ENCODE results near the gene STIL.

GRCh38 chr1:47243910-47244309 is 70.0 kb downstream of the STIL start:
- no peak for TF ChIP-seq POLR2A (IDR thresholded peaks at IDR 0.05; ENCODE audit: low read length)
- TF ChIP-seq GATA1 (IDR thresholded peaks at IDR 0.05; ENCODE audit: low read depth, low read length): no peak

Data from erythroblast (primary cell).